GM12864 (cell line): ENCODE measurements around the gene ZNF211.

Source experiments
- DNase-seq: peaks from one replicate; pipeline ENCODE4 v3.0.0-alpha.2; 2011; ENCODE audit warnings: low read depth
- H3K4me3 ChIP-seq: 2 replicates; pipeline ENCODE4 v1.5.1; 2011; ENCODE audit warnings: mild to moderate bottlenecking, low read depth, low read length, control low read depth
- CTCF ChIP-seq: IDR thresholded peaks from 2 replicates; pipeline ENCODE4 v1.5.1; 2011; ENCODE audit warnings: low read depth, mild to moderate bottlenecking, moderate library complexity, low read length, control low read depth, inconsistent platforms; ENCODE audit errors: missing control alignments

Gene ZNF211

GRCh38 chr19:57688011-57688763, 55.2 kb downstream of the ZNF211 start:
- DNase-seq: no peak
- no peak for TF ChIP-seq CTCF
- H3K4me3 ChIP-seq: no peak overlapping the region

GRCh38 chr19:57689750-57690149, 56.8 kb downstream of the ZNF211 start:
- TF ChIP-seq CTCF: no peak
- no peak overlapping the region for H3K4me3 ChIP-seq
- no peak for DNase-seq
